Endothelial cell of umbilical vein (primary cell): ENCODE measurements around the gene ASAP2. TPM values are rescaled to one million over a fixed set of nuclear protein-coding genes. Genes with fewer than 3 reads are reported as not detected.
A peak's percentile ranks its signal among the peaks of the same experiment; 100 is the strongest.

Experiments used
- BruUV-seq: library from RNA; stranded (reverse); fragments of 400-500 nt; replicated peaks from 2 replicates; lab custom pipeline; 2021; lab: Mats Ljungman, UMichigan
- CTCF ChIA-PET: fragments of 300-600, 350-600 bp; sonication (Branson Sonifier 250); formaldehyde crosslinking; loops from one replicate; lab custom pipeline; 2021; ENCODE audit warnings: antibody characterized with exemption, inconsistent platforms; lab: Charles Lee
- POLR2A ChIA-PET: fragments of 300-600, 350-600 bp; sonication (Branson Sonifier 250); formaldehyde crosslinking; loops from one replicate; lab custom pipeline; 2021; ENCODE audit warnings: antibody characterized with exemption, inconsistent platforms; lab: Charles Lee
- DNase-seq: peaks from one replicate; pipeline ENCODE4 v3.0.0-alpha.2; 2011; ENCODE audit warnings: low read depth, low spot score
- FAIRE-seq: peaks from 2 replicates; lab custom pipeline; 2011; peaks lifted over from hg19 to GRCh38; lab: Jason Lieb, UNC
- H2AFZ ChIP-seq: 2 replicates; pipeline ENCODE4 v1.6.0; 2012; ENCODE audit warnings: low read depth, low read length, control low read depth, inconsistent platforms
- H3K27ac ChIP-seq: 2 replicates; pipeline ENCODE4 v1.5.1; 2011; ENCODE audit warnings: low read depth, mild to moderate bottlenecking, control low read depth, low read length, moderate library complexity; ENCODE audit not compliant: insufficient read depth
- H3K27me3 ChIP-seq, 2 experiments: 2 replicates each; pipeline versions ENCODE4 v1.6.0 to v1.6.1; 2011; ENCODE audit warnings: low read length in 2 of 2, mixed read lengths in 1 of 2; ENCODE audit not compliant: control insufficient read depth in 2 of 2, insufficient read depth in 2 of 2
- H3K36me3 ChIP-seq, 2 experiments: 2 replicates in 1 of 2; 3 replicates in 1 of 2; pipeline ENCODE4 v1.5.1; 2011; ENCODE audit warnings: low read length in 2 of 2, mild to moderate bottlenecking in 1 of 2, moderate library complexity in 1 of 2; ENCODE audit not compliant: control insufficient read depth in 2 of 2, insufficient read depth in 2 of 2; ENCODE audit errors: extremely low read depth in 1 of 2
- H3K4me1 ChIP-seq: 3 replicates; pipeline ENCODE4 v1.5.1; 2011; ENCODE audit warnings: mild to moderate bottlenecking, low read length; ENCODE audit not compliant: control insufficient read depth, insufficient read depth; ENCODE audit errors: extremely low read depth
- H3K4me2 ChIP-seq: 2 replicates; pipeline ENCODE4 v1.6.1; 2011; ENCODE audit warnings: low read length, control low read depth, mixed read lengths; ENCODE audit not compliant: insufficient read depth
- H3K4me3 ChIP-seq, 3 experiments: fragments of 200-600 bp in 1 of 3; sonication (generic), shearing (Covaris generic) in 1 of 3; replicated peaks in 1 of 3; 2 replicates each; pipeline ENCODE4 v1.5.1; 2011 to 2016; ENCODE audit warnings: control low read depth in 3 of 3, low read length in 3 of 3, mild to moderate bottlenecking in 2 of 3, inconsistent platforms in 1 of 3, low read depth in 1 of 3, moderate library complexity in 1 of 3; ENCODE audit not compliant: insufficient read depth in 1 of 3
- H3K79me2 ChIP-seq: 2 replicates; pipeline ENCODE4 v1.6.0; 2012; ENCODE audit warnings: low read length, inconsistent platforms; ENCODE audit not compliant: control insufficient read depth, insufficient read depth
- H3K9ac ChIP-seq: replicated peaks from 2 replicates; pipeline ENCODE3; 2011; ENCODE audit warnings: low read length, control low read depth; ENCODE audit not compliant: insufficient read depth; ENCODE audit errors: extremely low read depth
- H3K9me1 ChIP-seq: replicated peaks from 3 replicates; pipeline ENCODE4 v1.6.0; 2011; ENCODE audit warnings: mild to moderate bottlenecking, low read length; ENCODE audit not compliant: control insufficient read depth, insufficient read depth; ENCODE audit errors: extremely low read depth
- H3K9me3 ChIP-seq: replicated peaks from 2 replicates; pipeline ENCODE4 v1.5.1; 2012; ENCODE audit warnings: low read length, inconsistent platforms; ENCODE audit not compliant: control insufficient read depth, insufficient read depth
- H4K20me1 ChIP-seq: replicated peaks from 2 replicates; pipeline ENCODE3; 2011; ENCODE audit warnings: mild to moderate bottlenecking, low read length; ENCODE audit not compliant: control insufficient read depth, insufficient read depth; ENCODE audit errors: extremely low read depth
- CTCF ChIP-seq, 2 donors: IDR thresholded peaks; 1 replicate in 1 of 2; 2 replicates in 1 of 2; pipeline ENCODE4 v1.5.1; 2011; ENCODE audit warnings: low read length in 2 of 2, mild to moderate bottlenecking in 2 of 2, moderate library complexity in 2 of 2, control low read depth in 1 of 2, inconsistent platforms in 1 of 2, low read depth in 1 of 2; ENCODE audit not compliant: insufficient read depth in 1 of 2; ENCODE audit errors: extremely low read depth in 1 of 2
- EZH2 ChIP-seq: IDR thresholded peaks from 2 replicates; pipeline ENCODE4 v1.6.1; 2012; ENCODE audit warnings: borderline replicate concordance, low read depth, mild to moderate bottlenecking, moderate library complexity, low read length, inconsistent platforms; ENCODE audit not compliant: severe bottlenecking
- FOS ChIP-seq: IDR thresholded peaks from 2 replicates; pipeline ENCODE4 v1.6.1; 2011; ENCODE audit warnings: mild to moderate bottlenecking, low read length, moderate library complexity, borderline replicate concordance; ENCODE audit not compliant: insufficient read depth
- GATA2 ChIP-seq: IDR thresholded peaks from 2 replicates; pipeline ENCODE4 v1.7.0; 2011; ENCODE audit warnings: low read depth, mild to moderate bottlenecking, moderate library complexity, mixed read lengths, low read length; ENCODE audit not compliant: insufficient read length, insufficient read depth
- JUN ChIP-seq: IDR thresholded peaks from 2 replicates; pipeline ENCODE4 v1.6.1; 2011; ENCODE audit warnings: borderline replicate concordance, low read depth; ENCODE audit not compliant: insufficient read length, insufficient read depth
- MAX ChIP-seq: IDR thresholded peaks from 2 replicates; pipeline ENCODE4 v1.6.1; 2011; ENCODE audit not compliant: insufficient read depth, insufficient read length
- MYC ChIP-seq: IDR thresholded peaks from one replicate; pipeline ENCODE4 v1.6.1; 2011; ENCODE audit warnings: mild to moderate bottlenecking, low read depth, low read length
- POLR2A ChIP-seq: IDR thresholded peaks from 2 replicates; pipeline ENCODE4 v1.6.1; 2012; ENCODE audit warnings: low read depth, mild to moderate bottlenecking, control low read depth, low read length
- POLR2AphosphoS5 ChIP-seq: IDR thresholded peaks from 2 replicates; pipeline ENCODE4 v1.6.1; 2012; ENCODE audit warnings: low read depth, mild to moderate bottlenecking, control low read depth, low read length, moderate library complexity; ENCODE audit not compliant: insufficient read depth
- dilution Hi-C: fragments of 300-500 bp; cut with MboI; formaldehyde crosslinking; loops from one replicate; pipeline ENCODE4 v1.15.0; 2019; ENCODE audit warnings: low sequenced_read_pairs; ENCODE audit not compliant: extremely low pct_ligation_motif_present
- intact Hi-C: fragments of 100-400 bp; cut with micrococcal nuclease; formaldehyde crosslinking; loops from one replicate; pipeline ENCODE4 v1.10.0; 2022
- polyA plus RNA-seq, 4 experiments: library from polyadenylated mRNA; depleted of rRNA in 3 of 4; stranded (reverse) in 3 of 4; unstranded in 1 of 4; fragments of >200 nt; gene quantifications; 2 replicates each; pipeline versions ENCODE4 v1.2.1 to v1.2.3, GENCODE V29; 2011 to 2012; ENCODE audit warnings: missing spikeins in 1 of 4
- total RNA-seq: library from RNA; stranded (reverse); gene quantifications from 2 replicates; pipeline ENCODE4 v1.2.3, GENCODE V29; 2021

Gene ASAP2
- total and polyA plus RNA-seq, 2 donors (not counting 3 experiments of a cell fraction or from before 2014, with no cell fraction given), result 31.1 to 79.2 TPM

DNA sequence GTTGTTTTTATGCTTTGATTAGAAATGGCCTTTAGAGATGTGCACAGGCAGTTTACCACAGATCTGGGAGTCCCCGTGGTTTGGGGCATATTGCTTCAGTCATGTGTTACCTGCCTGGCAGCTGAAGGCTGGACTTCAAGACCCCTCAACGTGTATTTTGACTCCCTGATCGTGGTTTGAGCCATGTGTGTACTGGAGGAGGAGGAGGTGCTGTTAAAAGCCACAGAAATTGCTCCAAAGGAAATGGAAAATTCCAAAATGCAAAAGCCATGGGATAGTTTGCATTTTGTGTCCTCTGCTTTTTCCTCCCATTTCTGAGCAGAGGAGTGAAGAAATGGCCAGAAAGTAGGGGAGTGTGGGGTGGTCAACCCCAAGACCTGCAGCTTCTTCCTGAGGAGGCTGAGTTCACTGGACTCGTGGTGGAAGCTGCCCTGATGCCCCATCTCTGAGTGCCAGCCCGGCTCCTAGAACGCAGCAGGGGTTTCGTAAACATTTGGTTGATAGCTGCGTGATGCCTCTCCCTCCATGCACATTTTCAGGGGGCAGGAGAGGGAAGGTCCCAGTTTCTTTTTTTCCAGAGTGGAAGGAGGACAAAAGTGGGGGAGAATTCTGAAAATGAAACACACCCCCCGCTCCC lies 171.0 kb downstream of the ASAP2 start:
- BruUV-seq, result no TSS peak
- Histone ChIP-seq H3K27ac (peak overlapping the region; percentile 73), H3K36me3 (peaks cover 9 to 40% of the 10 kb centered on the region in 2 experiments), H2AFZ (no peak overlapping the region), H3K4me3 (no peak overlapping the region), H3K4me2 (no peak overlapping the region), H3K4me1 (peaks cover 12% of the 10 kb centered on the region), H4K20me1 (no peaks in the 10 kb centered on the region), H3K27me3 (no peaks in the 10 kb centered on the region), H3K79me2 (no peaks in the 10 kb centered on the region), H3K9ac (peak overlapping the region; percentile 7), H3K9me1 (no peaks in the 10 kb centered on the region), H3K9me3 (no peaks in the 10 kb centered on the region)
- FAIRE-seq, result no peak
- CTCF ChIA-PET, result interaction anchor here (1.3 kb wide), 2 partner anchors 44 to 234 kb away, joined by 5 read pairs; no protein-coding TSS in a partner anchor
- no peak for DNase-seq
- intact Hi-C loops (loop anchor here (2.0 kb wide), 1 partner anchor 235 kb away; no protein-coding TSS in a partner anchor), dilution Hi-C loops (no loop called here)
- TF ChIP-seq MYC (no peak), JUN (no peak), POLR2AphosphoS5 (no peak), CTCF (IDR thresholded peaks at IDR 0.05; ENCODE audit: extremely low read depth in 1 of 2, insufficient read depth in 1 of 2, low read depth in 1 of 2, low read length in 2 of 2) (no peak), EZH2 (no peak), FOS (no peak), POLR2A (no peak), GATA2 (no peak), MAX (no peak)
- POLR2A ChIA-PET, result no interaction called here
